NCI-H187 (cell line): ENCODE measurements around the gene NELL2.
"Not testable (repeated sequence)": the region's sequence is repeated elsewhere in the genome, so short reads cannot be mapped to it uniquely, and the experiment has no call there.

Experiments used
- DNase-seq, 2 experiments: peaks; one replicate each; lab custom pipeline; 2025; lab: John Stamatoyannopoulos, UW

Gene NELL2

GRCh38 chr12:44778863-44779262 lies 97.3 kb downstream of the NELL2 start:
- DNase-seq, result no peak

GRCh38 chr12:44777044-44777443 lies 99.1 kb downstream of the NELL2 start:
- no peak for DNase-seq

- no peak for DNase-seq
These were observed 100.2 kb downstream of the NELL2 start for GRCh38 chr12:44775901-44776300.

- DNase-seq, result no peak
These were observed 101.2 kb downstream of the NELL2 start for GRCh38 chr12:44774815-44775411.

- DNase-seq, result no peak
These were observed 104.6 kb downstream of the NELL2 start for GRCh38 chr12:44771485-44772021.

- no peak for DNase-seq
These were observed 110.3 kb downstream of the NELL2 start for GRCh38 chr12:44765796-44766195.

- no peak for DNase-seq
These were observed 113.1 kb downstream of the NELL2 start for GRCh38 chr12:44763021-44763420.

- DNase-seq, result no peak
These were observed 116.8 kb downstream of the NELL2 start for GRCh38 chr12:44759289-44759688.

- no peak for DNase-seq
These were observed 125.6 kb downstream of the NELL2 start for GRCh38 chr12:44750468-44750867.

GRCh38 chr12:44749566-44749965 lies 126.5 kb downstream of the NELL2 start:
- no peak for DNase-seq

- no peak for DNase-seq
These were observed 127.1 kb downstream of the NELL2 start for GRCh38 chr12:44748950-44749468.

GRCh38 chr12:44741292-44741980 lies 134.7 kb downstream of the NELL2 start:
- DNase-seq, result not testable (repeated sequence)

GRCh38 chr12:44738051-44738450 lies 138.1 kb downstream of the NELL2 start:
- DNase-seq, result no peak

GRCh38 chr12:44728566-44728965 lies 147.5 kb downstream of the NELL2 start:
- no peak for DNase-seq

- no peak for DNase-seq
These were observed 155.8 kb downstream of the NELL2 start for GRCh38 chr12:44720265-44720664.

GRCh38 chr12:44717612-44718011 lies 158.5 kb downstream of the NELL2 start:
- no peak for DNase-seq

- no peak for DNase-seq
These were observed 159.4 kb downstream of the NELL2 start for GRCh38 chr12:44716711-44717110.

- DNase-seq, result no peak
These were observed 164.4 kb downstream of the NELL2 start for GRCh38 chr12:44711736-44712135.

GRCh38 chr12:44709166-44709565 lies 166.9 kb downstream of the NELL2 start:
- no peak for DNase-seq

- no peak for DNase-seq
These were observed 167.9 kb downstream of the NELL2 start for GRCh38 chr12:44708218-44708617.

GRCh38 chr12:44703182-44703910 lies 172.8 kb downstream of the NELL2 start:
- no peak for DNase-seq

GRCh38 chr12:44697511-44697910 lies 178.6 kb downstream of the NELL2 start:
- no peak for DNase-seq

- no peak for DNase-seq
These were observed 179.6 kb downstream of the NELL2 start for GRCh38 chr12:44696542-44696941.
